ENCODE results near the gene PRDM16. TPM values are rescaled to one million over a fixed set of nuclear protein-coding genes. Genes with fewer than 3 reads are reported as not detected.

PRDM16 gene
- total and polyA plus RNA-seq, 2 of the 13 experiments (the other 11 are each of a cell fraction or from before 2014, with no cell fraction given): 0.15 to 0.81 TPM

DNA sequence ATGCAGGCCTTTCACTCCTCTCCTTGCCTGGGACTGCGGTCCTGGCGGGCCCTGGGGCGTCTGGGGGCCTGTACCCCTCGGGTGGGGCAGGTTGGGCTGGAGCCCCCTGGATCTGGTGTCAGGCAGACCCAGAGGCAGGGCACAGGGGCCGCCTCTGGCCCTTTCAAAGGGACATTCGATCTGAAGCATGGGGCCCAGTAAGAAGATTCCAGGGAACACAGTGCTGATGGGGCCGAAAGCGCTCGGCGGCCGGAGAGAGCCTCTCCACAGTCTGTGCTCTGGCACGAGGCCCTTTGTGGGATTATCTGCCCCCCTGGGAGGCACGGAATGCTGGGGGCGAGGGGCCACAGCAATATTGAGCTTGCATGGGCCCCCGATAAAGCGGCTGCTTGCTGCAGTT is 15.2 kb downstream of the PRDM16 start (continued):
- TF ChIP-seq, protein P1, sequence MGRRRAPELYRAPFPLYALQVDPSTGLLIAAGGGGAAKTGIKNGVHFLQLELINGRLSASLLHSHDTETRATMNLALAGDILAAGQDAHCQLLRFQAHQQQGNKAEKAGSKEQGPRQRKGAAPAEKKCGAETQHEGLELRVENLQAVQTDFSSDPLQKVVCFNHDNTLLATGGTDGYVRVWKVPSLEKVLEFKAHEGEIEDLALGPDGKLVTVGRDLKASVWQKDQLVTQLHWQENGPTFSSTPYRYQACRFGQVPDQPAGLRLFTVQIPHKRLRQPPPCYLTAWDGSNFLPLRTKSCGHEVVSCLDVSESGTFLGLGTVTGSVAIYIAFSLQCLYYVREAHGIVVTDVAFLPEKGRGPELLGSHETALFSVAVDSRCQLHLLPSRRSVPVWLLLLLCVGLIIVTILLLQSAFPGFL (CRISPR knock-in tag; IDR thresholded peaks at IDR 0.05): no peak
- TF ChIP-seq, protein P2, sequence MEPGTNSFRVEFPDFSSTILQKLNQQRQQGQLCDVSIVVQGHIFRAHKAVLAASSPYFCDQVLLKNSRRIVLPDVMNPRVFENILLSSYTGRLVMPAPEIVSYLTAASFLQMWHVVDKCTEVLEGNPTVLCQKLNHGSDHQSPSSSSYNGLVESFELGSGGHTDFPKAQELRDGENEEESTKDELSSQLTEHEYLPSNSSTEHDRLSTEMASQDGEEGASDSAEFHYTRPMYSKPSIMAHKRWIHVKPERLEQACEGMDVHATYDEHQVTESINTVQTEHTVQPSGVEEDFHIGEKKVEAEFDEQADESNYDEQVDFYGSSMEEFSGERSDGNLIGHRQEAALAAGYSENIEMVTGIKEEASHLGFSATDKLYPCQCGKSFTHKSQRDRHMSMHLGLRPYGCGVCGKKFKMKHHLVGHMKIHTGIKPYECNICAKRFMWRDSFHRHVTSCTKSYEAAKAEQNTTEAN (CRISPR knock-in tag; conservative IDR thresholded peaks at IDR 0.05): no peak
- TF ChIP-seq, protein P3, sequence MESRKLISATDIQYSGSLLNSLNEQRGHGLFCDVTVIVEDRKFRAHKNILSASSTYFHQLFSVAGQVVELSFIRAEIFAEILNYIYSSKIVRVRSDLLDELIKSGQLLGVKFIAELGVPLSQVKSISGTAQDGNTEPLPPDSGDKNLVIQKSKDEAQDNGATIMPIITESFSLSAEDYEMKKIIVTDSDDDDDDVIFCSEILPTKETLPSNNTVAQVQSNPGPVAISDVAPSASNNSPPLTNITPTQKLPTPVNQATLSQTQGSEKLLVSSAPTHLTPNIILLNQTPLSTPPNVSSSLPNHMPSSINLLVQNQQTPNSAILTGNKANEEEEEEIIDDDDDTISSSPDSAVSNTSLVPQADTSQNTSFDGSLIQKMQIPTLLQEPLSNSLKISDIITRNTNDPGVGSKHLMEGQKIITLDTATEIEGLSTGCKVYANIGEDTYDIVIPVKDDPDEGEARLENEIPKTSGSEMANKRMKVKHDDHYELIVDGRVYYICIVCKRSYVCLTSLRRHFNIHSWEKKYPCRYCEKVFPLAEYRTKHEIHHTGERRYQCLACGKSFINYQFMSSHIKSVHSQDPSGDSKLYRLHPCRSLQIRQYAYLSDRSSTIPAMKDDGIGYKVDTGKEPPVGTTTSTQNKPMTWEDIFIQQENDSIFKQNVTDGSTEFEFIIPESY (CRISPR knock-in tag; IDR thresholded peaks at IDR 0.05): no peak

DNA sequence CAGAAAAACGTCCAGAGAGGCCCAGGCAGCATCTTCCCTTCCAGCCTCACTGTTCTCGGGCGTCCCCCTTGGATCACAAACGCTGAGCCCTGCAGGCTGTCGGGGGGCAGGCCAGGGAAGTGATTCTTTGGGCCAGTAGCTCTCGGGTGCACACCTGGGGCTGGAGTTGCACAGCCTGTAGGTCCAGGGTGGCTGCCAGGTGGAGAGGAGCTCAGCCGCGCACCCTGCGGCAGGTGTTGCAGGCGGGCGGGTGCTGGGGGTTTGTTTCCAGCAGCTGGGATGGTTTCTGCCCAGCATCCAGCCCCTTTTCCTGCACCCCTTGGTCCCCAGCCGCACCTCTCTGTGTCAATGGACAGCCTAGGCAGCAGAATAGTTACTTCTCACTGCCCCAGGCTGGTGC is 15.7 kb downstream of the PRDM16 start:
- BruUV-seq (replicated peaks): no TSS peak
- in situ Hi-C loops (cut with HindIII; ENCODE audit: extremely low pct_ligation_motif_present, low pct_unique_long_range_greater_than_20kb) (no loop called here), intact Hi-C loops (cut with micrococcal nuclease; ENCODE audit: unreplicated experiment) (no loop called here)
- ChIA-PET POLR2A (no interaction called here), CTCF (ENCODE audit: low intra/inter-chr PET ratio, low total read pairs) (no interaction called here)
- Histone ChIP-seq H3K4me2 (ENCODE audit: low read depth, low read length) (no peak overlapping the region), H3K9ac (ENCODE audit: insufficient read depth, low read depth, low read length) (no peak overlapping the region), H3K27ac (ENCODE audit: extremely low read length, insufficient read depth, low read length) (no peak overlapping the region), H3K4me3 (replicated peaks in 1 of 3; ENCODE audit: insufficient read depth in 1 of 3, low read depth in 2 of 3, low read length in 3 of 3) (no peak overlapping the region), H3K27me3 (ENCODE audit: control insufficient read depth in 1 of 2, insufficient read depth in 2 of 2, low read length in 2 of 2) (peaks cover 6 to 9% of the 10 kb centered on the region in 2 experiments; a peak in 3 of 5 replicates), H3K4me1 (ENCODE audit: insufficient read depth, low read length) (no peaks in the 10 kb centered on the region), H3K36me3 (replicated peaks in 1 of 2; ENCODE audit: control insufficient read depth in 1 of 2, insufficient read depth in 2 of 2, low read length in 2 of 2) (no peaks in the 10 kb centered on the region), H2AFZ (ENCODE audit: low read length) (no peak overlapping the region), H3K9me3 (ENCODE audit: low read length) (no peaks in the 10 kb centered on the region), H4K20me1 (ENCODE audit: insufficient read depth, low read length) (no peaks in the 10 kb centered on the region), H3K79me2 (ENCODE audit: insufficient read depth, low read length) (no peaks in the 10 kb centered on the region)
- ATAC-seq: no peak
- no peak for DNase-seq (ENCODE audit: low spot score)
- FAIRE-seq: no peak
- WGBS (ENCODE audit: low lambda C conversion rate): 0% methylated on average over 1 of the region's 12 CpGs
- TF ChIP-seq ZSCAN12 (CRISPR knock-in tag; IDR thresholded peaks at IDR 0.05) (no peak), U2AF2 (IDR thresholded peaks at IDR 0.05; ENCODE audit: low read depth, low read length) (no peak), ZNF543 (CRISPR knock-in tag; IDR thresholded peaks at IDR 0.05) (no peak), HNRNPUL1 (IDR thresholded peaks at IDR 0.05; ENCODE audit: low read depth, low read length) (no peak), RCOR2 (CRISPR knock-in tag; IDR thresholded peaks at IDR 0.05) (no peak), NKX3-1 (CRISPR knock-in tag; IDR thresholded peaks at IDR 0.05) (no peak)
- TF ChIP-seq, protein P4, sequence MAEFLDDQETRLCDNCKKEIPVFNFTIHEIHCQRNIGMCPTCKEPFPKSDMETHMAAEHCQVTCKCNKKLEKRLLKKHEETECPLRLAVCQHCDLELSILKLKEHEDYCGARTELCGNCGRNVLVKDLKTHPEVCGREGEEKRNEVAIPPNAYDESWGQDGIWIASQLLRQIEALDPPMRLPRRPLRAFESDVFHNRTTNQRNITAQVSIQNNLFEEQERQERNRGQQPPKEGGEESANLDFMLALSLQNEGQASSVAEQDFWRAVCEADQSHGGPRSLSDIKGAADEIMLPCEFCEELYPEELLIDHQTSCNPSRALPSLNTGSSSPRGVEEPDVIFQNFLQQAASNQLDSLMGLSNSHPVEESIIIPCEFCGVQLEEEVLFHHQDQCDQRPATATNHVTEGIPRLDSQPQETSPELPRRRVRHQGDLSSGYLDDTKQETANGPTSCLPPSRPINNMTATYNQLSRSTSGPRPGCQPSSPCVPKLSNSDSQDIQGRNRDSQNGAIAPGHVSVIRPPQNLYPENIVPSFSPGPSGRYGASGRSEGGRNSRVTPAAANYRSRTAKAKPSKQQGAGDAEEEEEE (CRISPR knock-in tag; IDR thresholded peaks at IDR 0.05; ENCODE audit: borderline replicate concordance): no peak
- TF ChIP-seq, protein P5, sequence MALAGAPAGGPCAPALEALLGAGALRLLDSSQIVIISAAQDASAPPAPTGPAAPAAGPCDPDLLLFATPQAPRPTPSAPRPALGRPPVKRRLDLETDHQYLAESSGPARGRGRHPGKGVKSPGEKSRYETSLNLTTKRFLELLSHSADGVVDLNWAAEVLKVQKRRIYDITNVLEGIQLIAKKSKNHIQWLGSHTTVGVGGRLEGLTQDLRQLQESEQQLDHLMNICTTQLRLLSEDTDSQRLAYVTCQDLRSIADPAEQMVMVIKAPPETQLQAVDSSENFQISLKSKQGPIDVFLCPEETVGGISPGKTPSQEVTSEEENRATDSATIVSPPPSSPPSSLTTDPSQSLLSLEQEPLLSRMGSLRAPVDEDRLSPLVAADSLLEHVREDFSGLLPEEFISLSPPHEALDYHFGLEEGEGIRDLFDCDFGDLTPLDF (CRISPR knock-in tag; IDR thresholded peaks at IDR 0.05): no peak
- TF ChIP-seq, protein P6, sequence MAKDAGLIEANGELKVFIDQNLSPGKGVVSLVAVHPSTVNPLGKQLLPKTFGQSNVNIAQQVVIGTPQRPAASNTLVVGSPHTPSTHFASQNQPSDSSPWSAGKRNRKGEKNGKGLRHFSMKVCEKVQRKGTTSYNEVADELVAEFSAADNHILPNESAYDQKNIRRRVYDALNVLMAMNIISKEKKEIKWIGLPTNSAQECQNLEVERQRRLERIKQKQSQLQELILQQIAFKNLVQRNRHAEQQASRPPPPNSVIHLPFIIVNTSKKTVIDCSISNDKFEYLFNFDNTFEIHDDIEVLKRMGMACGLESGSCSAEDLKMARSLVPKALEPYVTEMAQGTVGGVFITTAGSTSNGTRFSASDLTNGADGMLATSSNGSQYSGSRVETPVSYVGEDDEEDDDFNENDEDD (CRISPR knock-in tag; IDR thresholded peaks at IDR 0.05; ENCODE audit: borderline replicate concordance): no peak
- TF ChIP-seq, protein P7, sequence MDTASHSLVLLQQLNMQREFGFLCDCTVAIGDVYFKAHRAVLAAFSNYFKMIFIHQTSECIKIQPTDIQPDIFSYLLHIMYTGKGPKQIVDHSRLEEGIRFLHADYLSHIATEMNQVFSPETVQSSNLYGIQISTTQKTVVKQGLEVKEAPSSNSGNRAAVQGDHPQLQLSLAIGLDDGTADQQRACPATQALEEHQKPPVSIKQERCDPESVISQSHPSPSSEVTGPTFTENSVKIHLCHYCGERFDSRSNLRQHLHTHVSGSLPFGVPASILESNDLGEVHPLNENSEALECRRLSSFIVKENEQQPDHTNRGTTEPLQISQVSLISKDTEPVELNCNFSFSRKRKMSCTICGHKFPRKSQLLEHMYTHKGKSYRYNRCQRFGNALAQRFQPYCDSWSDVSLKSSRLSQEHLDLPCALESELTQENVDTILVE (CRISPR knock-in tag; IDR thresholded peaks at IDR 0.05): no peak
